ENCODE results near the gene PEG3.
"Not testable (repeated sequence)": the region's sequence is repeated elsewhere in the genome, so short reads cannot be mapped to it uniquely, and the experiment has no call there.

PEG3 gene

GRCh38 chr19:56840451-56841192 is at the start of gene PEG3, which contains the start of gene ZIM2:
Gene PEG3, minus strand, starts transcription at chr19:56840726. Its CDS starts 16,071 bp downstream, at chr19:56824655.
Gene ZIM2, minus strand, starts transcription at chr19:56840726. Its CDS starts 16,449 bp downstream, at chr19:56824277.
- no peak for DNase-seq

GRCh38 chr19:56885173-56885985 is 44.9 kb upstream of the PEG3 start:
- DNase-seq = no peak

DNA sequence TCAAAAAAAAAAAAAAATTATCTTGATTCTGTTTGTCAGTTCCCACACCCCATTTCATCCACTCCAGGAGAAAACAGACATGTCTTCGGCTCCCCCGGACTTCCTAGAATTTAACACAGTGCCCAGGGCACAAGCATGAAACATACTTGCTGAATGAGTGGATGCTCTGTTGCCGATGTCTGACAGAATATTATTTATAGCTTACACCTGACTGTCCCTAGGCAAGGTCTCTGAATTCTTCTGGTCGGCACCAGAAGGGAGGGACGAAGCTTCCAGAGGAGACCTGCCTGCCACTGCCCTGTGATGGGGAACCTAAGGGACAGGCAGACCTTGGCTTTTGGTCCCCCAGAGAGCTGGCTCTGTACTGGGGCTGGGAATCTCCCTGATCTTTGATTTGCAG is 43.9 kb upstream of the PEG3 start:
- DNase-seq = no peak

GRCh38 chr19:56880592-56881190 is 40.2 kb upstream of the PEG3 start:
- no peak for DNase-seq

- no peak for DNase-seq
Measured at GRCh38 chr19:56877069-56877715, 36.7 kb upstream of the PEG3 start.

- DNase-seq = no peak
Measured at GRCh38 chr19:56875717-56876116, 35.2 kb upstream of the PEG3 start.

GRCh38 chr19:56874530-56874929 is 34.0 kb upstream of the PEG3 start:
- DNase-seq = no peak

- no peak for DNase-seq
Measured at GRCh38 chr19:56873493-56873892, 33.0 kb upstream of the PEG3 start.

DNA sequence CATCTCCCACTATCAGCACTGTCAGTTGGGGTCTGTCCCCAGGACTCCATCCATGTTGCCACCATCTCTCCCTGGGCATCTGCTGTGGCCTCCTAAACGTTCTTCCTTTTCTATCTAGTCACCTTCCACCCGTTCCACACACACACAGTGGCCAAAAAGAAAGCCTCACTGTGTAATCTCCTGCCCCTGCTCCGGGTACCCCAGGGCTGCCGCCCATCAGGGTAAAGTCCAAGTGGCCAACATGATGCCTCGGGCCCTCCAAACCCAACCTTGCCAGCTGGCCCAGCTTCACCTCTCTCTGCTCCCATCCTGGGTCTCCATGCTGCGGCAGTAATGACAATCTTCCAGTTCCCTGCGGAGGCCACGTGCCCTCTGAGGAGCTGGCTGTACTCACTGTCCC is 29.4 kb upstream of the PEG3 start:
- no peak for DNase-seq

GRCh38 chr19:56868446-56868845 is 27.9 kb upstream of the PEG3 start:
- no peak for DNase-seq

GRCh38 chr19:56866538-56866937 is 26.0 kb upstream of the PEG3 start:
- no peak for DNase-seq

GRCh38 chr19:56864443-56865125 is 24.1 kb upstream of the PEG3 start:
- no peak for DNase-seq

DNA sequence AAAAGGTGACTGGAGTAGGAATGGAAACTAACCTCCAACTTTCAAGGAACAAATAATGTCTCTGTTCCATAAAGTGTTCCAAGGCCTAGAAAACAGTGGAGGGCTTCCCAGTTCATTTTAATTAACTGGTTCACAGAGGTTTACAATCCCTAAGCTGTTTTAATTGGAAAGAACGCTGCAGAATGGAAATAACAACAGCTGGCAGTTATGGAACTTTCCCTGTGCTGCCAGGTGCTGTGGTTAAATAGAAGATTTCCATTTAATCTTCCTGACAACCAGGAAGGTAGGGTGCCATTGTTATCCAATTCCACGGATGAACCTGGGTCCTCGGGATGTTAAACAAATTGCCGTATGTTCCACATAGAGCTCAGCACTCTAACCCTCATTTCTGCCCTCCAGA is 22.2 kb upstream of the PEG3 start:
- DNase-seq = no peak

DNA sequence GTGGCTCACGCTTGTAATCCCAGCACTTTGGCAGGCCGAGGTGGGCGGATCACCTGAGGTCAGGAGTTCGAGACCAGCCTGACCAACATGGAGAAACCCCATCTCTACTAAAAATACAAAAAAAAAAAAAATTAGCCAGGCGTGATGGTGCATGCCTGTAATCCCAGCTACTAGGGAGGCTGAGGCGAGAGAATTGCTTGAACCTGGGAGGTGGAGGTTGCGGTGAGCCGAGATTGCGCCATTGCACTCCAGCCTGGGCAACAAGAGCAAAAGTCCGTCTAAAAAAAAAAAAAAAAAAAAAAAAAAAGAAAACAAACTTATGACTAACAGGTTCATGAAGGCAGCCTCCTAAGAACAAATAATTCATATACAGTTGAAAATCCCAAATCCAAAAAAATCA is 19.9 kb upstream of the PEG3 start:
- not testable (repeated sequence) for DNase-seq

DNA sequence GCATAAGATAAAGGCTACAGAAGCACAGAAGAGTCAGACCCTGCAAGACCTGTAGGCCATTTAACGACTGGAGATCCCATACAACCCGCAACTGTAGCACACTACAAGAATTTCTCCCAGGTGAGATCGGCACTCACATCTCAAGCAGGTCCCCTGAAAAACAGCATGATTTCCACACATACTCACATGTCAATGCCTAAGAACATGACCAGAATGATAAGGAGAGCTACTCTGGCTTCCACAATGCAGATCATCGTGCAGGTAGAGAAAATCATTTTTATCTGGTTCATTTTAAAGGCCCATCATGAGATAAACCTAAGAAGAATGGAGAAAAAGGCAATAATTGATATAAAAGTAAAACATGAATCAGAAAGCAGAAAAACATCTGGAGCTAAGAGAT is 17.5 kb upstream of the PEG3 start:
- DNase-seq = no peak

DNA sequence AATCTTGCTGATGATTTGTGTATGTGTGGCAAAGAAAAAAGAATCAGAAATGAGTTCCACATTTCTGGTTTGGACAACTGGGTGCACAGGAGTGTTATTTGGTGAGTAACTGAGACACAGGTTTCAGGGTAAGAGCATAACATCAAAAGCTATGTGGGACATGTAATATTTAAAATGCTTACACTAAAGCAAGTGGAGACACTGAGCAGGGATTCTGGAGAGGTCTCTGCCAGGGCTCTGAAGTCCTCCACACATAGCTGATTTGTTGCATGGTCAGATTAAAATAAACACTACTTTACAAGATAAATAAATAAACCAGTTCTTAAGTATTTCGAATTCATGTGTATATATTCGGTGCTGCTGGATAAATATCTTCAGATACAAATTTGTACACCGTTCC is 16.3 kb upstream of the PEG3 start:
- DNase-seq = no peak

- DNase-seq = not testable (repeated sequence)
Measured at GRCh38 chr19:56852361-56852760, 11.8 kb upstream of the PEG3 start.

GRCh38 chr19:56848166-56848565 is 7.6 kb upstream of the PEG3 start:
- no peak for DNase-seq

DNA sequence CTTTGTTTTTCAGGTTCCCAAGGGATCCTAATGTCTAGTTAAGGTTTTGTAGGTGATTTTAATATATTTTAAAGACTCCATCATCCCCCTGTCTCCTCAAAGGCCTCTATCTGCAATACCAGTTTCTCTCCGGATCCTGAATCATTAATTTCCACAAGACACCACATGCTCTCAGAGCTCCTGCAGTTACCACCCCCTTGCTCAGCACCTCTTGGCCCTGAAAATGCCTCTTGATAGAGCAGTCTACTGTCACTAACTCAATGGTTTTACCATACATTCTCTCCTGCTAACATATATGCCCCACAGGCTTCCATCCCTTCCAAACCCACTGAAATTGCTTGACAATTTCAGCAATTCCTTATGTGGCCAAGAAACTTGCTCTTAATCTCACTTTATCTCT is 1.9 kb upstream of the PEG3 start:
- DNase-seq = no peak

- DNase-seq = no peak
Measured at GRCh38 chr19:56841193-56841543, 642 bp upstream of the PEG3 start.

GRCh38 chr19:56839652-56840450 is 675 bp downstream of the PEG3 start:
- DNase-seq = no peak

Measured in NCI-H1436 treated with DMSO at 0.1 percent for 48 hours (cell line).